SIG-M5 treated with dmso at 0.1 percent for 504 hours (cell line): Measurements from ENCODE around the gene AAR2.
A peak's percentile ranks its signal among the peaks of the same experiment; 100 is the strongest.

ENCODE experiments used
- DNase-seq: peaks from one replicate; lab custom pipeline; 2025; ENCODE audit not compliant: unreplicated experiment; lab: John Stamatoyannopoulos, UW

Gene AAR2

GRCh38 chr20:36235892-36236785, at the start of gene AAR2:
AAR2 (plus strand) TSS chr20:36236478; CDS start chr20:36239869, 3,391 bp downstream.
- DNase-seq = peak; percentile 86

- no peak for DNase-seq
These were observed 42.1 kb upstream of the AAR2 start for GRCh38 chr20:36193977-36194712.

- DNase-seq = no peak
These were observed 39.6 kb upstream of the AAR2 start for GRCh38 chr20:36196676-36197075.

GRCh38 chr20:36197271-36197670, 39.0 kb upstream of the AAR2 start:
- no peak for DNase-seq

GRCh38 chr20:36199345-36200257, 36.7 kb upstream of the AAR2 start:
- peak; percentile 70 for DNase-seq

- DNase-seq = no peak
These were observed 35.8 kb upstream of the AAR2 start for GRCh38 chr20:36200451-36200850.

- DNase-seq = no peak
These were observed 35.1 kb upstream of the AAR2 start for GRCh38 chr20:36201198-36201597.

- DNase-seq = peak; percentile 40
These were observed 33.4 kb upstream of the AAR2 start for GRCh38 chr20:36202891-36203338.

GRCh38 chr20:36203861-36204260, 32.4 kb upstream of the AAR2 start:
- no peak for DNase-seq

- DNase-seq = no peak
These were observed 31.3 kb upstream of the AAR2 start for GRCh38 chr20:36205026-36205425.

GRCh38 chr20:36206068-36206467, 30.2 kb upstream of the AAR2 start:
- DNase-seq = no peak

- no peak for DNase-seq
These were observed 29.6 kb upstream of the AAR2 start for GRCh38 chr20:36206641-36207040.

- DNase-seq = no peak
These were observed 28.7 kb upstream of the AAR2 start for GRCh38 chr20:36207602-36208001.

GRCh38 chr20:36208257-36208656, 28.0 kb upstream of the AAR2 start:
- no peak for DNase-seq

GRCh38 chr20:36210436-36211021, 25.7 kb upstream of the AAR2 start:
- DNase-seq = no peak

GRCh38 chr20:36213362-36213761, 22.9 kb upstream of the AAR2 start:
- DNase-seq = no peak

GRCh38 chr20:36214684-36215256, 21.5 kb upstream of the AAR2 start:
- DNase-seq = no peak

GRCh38 chr20:36215778-36216177, 20.5 kb upstream of the AAR2 start:
- DNase-seq = no peak

- no peak for DNase-seq
These were observed 19.8 kb upstream of the AAR2 start for GRCh38 chr20:36216314-36217025.

- DNase-seq = peak; percentile 6
These were observed 19.1 kb upstream of the AAR2 start for GRCh38 chr20:36217226-36217625.
